HG03432 (cell line): ENCODE data around the gene MITF.

Experiments used
- ATAC-seq: cut with Tn5 transposase; IDR thresholded peaks from one replicate; pipeline ENCODE4 v1.9.1; 2021; ENCODE audit warnings: mild to moderate bottlenecking, moderate library complexity; ENCODE audit not compliant: unreplicated experiment

Gene MITF

GRCh38 chr3:69725994-69726571, 13.2 kb upstream of the MITF start:
- ATAC-seq = no peak

GRCh38 chr3:69729147-69729919, 9.9 kb upstream of the MITF start:
- ATAC-seq = no peak

- no peak for ATAC-seq
Observed at GRCh38 chr3:69731080-69731479, 8.2 kb upstream of the MITF start.

GRCh38 chr3:69735893-69736292, 3.4 kb upstream of the MITF start:
- ATAC-seq = no peak

GRCh38 chr3:69737392-69737791, 1.9 kb upstream of the MITF start:
- ATAC-seq = no peak

GRCh38 chr3:69738315-69738714, 949 bp upstream of the MITF start:
- ATAC-seq = no peak

- no peak for ATAC-seq
Observed at GRCh38 chr3:69738859-69739203, 433 bp upstream of the MITF start.

- no peak for ATAC-seq
Observed at GRCh38 chr3:69740103-69741021, 1.1 kb downstream of the MITF start.

- ATAC-seq = no peak
Observed at GRCh38 chr3:69741032-69741767, 1.9 kb downstream of the MITF start.

- no peak for ATAC-seq
Observed at GRCh38 chr3:69742391-69742790, 3.1 kb downstream of the MITF start.

- ATAC-seq = no peak
Observed at GRCh38 chr3:69743975-69744906, 5.0 kb downstream of the MITF start.

- no peak for ATAC-seq
Observed at GRCh38 chr3:69745505-69745904, 6.2 kb downstream of the MITF start.

GRCh38 chr3:69746119-69746518, 6.9 kb downstream of the MITF start:
- ATAC-seq = no peak

- no peak for ATAC-seq
Observed at GRCh38 chr3:69747511-69748258, 8.4 kb downstream of the MITF start.

- no peak for ATAC-seq
Observed at GRCh38 chr3:69748503-69748902, 9.2 kb downstream of the MITF start.

- ATAC-seq = no peak
Observed at GRCh38 chr3:69749461-69749860, 10.2 kb downstream of the MITF start.

GRCh38 chr3:69750549-69750948, 11.3 kb downstream of the MITF start:
- ATAC-seq = no peak

GRCh38 chr3:69751074-69751476, 11.8 kb downstream of the MITF start:
- ATAC-seq = no peak

GRCh38 chr3:69752241-69752640, 13.0 kb downstream of the MITF start:
- no peak for ATAC-seq
